Measurements from ENCODE around the gene CAMTA1. TPM values are rescaled to one million over a fixed set of nuclear protein-coding genes. Genes with fewer than 3 reads are reported as not detected.

The CAMTA1 gene
- polyA plus RNA-seq, 1 experiment = 64.9 TPM

DNA sequence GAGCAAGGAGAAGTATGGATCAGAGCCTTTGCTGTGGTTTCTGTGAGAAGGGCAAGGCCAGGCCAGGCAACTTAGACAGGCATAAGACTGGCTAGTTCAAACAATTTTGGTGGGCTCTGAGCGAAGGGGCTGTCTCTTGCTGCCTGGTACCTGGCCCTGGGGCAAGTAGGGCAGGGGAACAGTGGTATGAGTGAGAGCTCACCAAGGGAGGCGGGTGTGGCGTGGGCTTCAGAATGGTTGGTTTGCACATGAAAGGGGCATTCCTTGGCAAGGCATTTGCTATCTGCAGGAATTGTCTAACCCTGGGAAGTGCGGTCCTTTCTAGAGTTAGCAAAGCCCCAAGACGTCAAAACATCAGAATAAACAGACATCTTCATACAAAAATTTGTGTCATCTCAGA lies 210.5 kb downstream of the CAMTA1 start:
- ChIA-PET CTCF (interaction anchor here (1.2 kb wide), 1 partner anchor 75 kb away, joined by 3 read pairs; no protein-coding TSS in a partner anchor), POLR2A (no interaction called here)
- no peak for DNase-seq (ENCODE audit: low read depth, low spot score)
- TF ChIP-seq, protein P1, sequence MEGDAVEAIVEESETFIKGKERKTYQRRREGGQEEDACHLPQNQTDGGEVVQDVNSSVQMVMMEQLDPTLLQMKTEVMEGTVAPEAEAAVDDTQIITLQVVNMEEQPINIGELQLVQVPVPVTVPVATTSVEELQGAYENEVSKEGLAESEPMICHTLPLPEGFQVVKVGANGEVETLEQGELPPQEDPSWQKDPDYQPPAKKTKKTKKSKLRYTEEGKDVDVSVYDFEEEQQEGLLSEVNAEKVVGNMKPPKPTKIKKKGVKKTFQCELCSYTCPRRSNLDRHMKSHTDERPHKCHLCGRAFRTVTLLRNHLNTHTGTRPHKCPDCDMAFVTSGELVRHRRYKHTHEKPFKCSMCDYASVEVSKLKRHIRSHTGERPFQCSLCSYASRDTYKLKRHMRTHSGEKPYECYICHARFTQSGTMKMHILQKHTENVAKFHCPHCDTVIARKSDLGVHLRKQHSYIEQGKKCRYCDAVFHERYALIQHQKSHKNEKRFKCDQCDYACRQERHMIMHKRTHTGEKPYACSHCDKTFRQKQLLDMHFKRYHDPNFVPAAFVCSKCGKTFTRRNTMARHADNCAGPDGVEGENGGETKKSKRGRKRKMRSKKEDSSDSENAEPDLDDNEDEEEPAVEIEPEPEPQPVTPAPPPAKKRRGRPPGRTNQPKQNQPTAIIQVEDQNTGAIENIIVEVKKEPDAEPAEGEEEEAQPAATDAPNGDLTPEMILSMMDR (IDR thresholded peaks at IDR 0.05; ENCODE audit: low read depth, low read length) = no peak
- no peak overlapping the region for H3K27ac ChIP-seq (ENCODE audit: low read depth, low read length)
- H3K9me3 ChIP-seq (ENCODE audit: control insufficient read depth, insufficient read depth, low read length) = no peaks in the 10 kb centered on the region; the same call in 1 of the 2 replicates
- no peak overlapping the region for H3K4me3 ChIP-seq (ENCODE audit: low read depth, low read length)
- H3K27me3 ChIP-seq (ENCODE audit: control insufficient read depth, insufficient read depth, low read length) = peaks cover 22% of the 10 kb centered on the region

DNA sequence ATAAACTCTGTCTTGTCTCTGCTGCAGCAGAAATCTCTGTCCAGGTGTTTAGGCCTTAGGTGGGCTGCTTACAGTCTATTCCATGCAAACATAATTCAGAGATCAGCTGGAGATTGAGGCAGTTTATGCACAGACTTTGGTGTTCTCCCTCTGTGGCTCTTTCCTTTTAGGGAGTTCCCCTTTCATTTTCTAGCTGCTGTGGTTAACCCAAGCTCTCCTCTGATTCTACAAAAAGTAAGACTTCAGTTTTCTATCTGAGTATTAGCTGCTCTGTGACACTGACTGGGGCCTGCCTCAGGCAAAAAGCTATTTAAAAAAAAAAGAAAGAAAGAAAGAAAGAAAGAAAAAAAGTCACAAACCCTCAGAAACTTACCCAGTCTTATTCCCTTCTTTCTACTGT lies 211.1 kb downstream of the CAMTA1 start:
- Histone ChIP-seq H3K9me3 (ENCODE audit: control insufficient read depth, insufficient read depth, low read length) (no peaks in the 10 kb centered on the region; the same call in 1 of the 2 replicates), H3K4me3 (ENCODE audit: low read depth, low read length) (no peak overlapping the region), H3K27ac (ENCODE audit: low read depth, low read length) (no peak overlapping the region), H3K27me3 (ENCODE audit: control insufficient read depth, insufficient read depth, low read length) (peaks cover 22% of the 10 kb centered on the region)
- ChIA-PET CTCF (interaction anchor here (1.2 to 1.6 kb wide), 2 partner anchors 46 to 74 kb away, joined by 3 to 4 read pairs; no protein-coding TSS in a partner anchor), POLR2A (no interaction called here)
- TF ChIP-seq, protein P1 (IDR thresholded peaks at IDR 0.05; ENCODE audit: low read depth, low read length) = no peak
- no peak for DNase-seq (ENCODE audit: low read depth, low spot score)

DNA sequence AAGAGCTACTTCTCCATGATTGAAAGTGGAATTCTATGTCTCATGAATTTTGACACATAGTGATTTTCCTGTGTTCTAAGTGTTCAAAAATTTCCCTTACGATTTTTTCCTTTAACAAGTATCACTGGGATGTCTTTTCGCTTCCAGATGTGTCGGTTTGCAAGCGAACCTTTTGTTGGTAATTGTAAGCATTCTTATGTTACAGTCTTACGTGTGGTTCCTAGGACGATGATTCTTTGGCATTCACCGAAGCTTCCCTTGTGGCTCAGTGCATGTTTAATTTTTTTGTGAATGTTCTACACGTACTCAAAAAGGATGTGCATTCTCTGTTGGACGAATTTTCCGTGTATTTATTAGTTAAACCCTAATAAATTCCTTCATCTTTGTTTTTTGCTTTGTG lies 211.6 kb downstream of the CAMTA1 start:
- TF ChIP-seq, protein P1 (IDR thresholded peaks at IDR 0.05; ENCODE audit: low read depth, low read length) = no peak
- Histone ChIP-seq H3K27me3 (ENCODE audit: control insufficient read depth, insufficient read depth, low read length) (peaks cover 22% of the 10 kb centered on the region), H3K9me3 (ENCODE audit: control insufficient read depth, insufficient read depth, low read length) (no peaks in the 10 kb centered on the region; the same call in 1 of the 2 replicates), H3K4me3 (ENCODE audit: low read depth, low read length) (no peak overlapping the region), H3K27ac (ENCODE audit: low read depth, low read length) (no peak overlapping the region)
- ChIA-PET POLR2A (no interaction called here), CTCF (interaction anchor here (1.2 to 1.6 kb wide), 2 partner anchors 46 to 74 kb away, joined by 3 to 4 read pairs; no protein-coding TSS in a partner anchor)
- no peak for DNase-seq (ENCODE audit: low read depth, low spot score)

DNA sequence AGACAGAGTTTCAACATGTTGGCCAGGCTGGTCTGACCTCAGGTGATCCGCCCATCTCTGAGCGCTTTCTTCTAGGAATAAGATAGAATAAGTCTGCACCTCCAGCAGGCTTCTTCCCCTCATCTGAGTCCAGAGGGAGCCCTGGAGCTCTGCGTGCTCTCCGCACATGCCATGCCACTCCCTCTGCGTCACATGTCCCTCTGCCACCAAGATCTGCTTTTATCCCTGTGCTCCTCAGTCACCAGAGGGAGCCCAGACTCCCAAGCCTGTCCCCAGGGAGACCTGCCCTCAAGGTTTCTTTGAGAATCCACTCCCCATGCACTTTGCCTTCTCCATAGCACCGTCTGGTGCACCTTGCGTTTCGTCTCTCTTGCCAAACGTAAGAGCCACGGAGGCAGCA lies 213.0 kb downstream of the CAMTA1 start:
- POLR2A ChIA-PET = no interaction called here
- TF ChIP-seq, protein P1 (IDR thresholded peaks at IDR 0.05; ENCODE audit: low read depth, low read length) = no peak
- no peak overlapping the region for H3K27ac ChIP-seq (ENCODE audit: low read depth, low read length)
- CTCF ChIA-PET = no interaction called here
- H3K27me3 ChIP-seq (ENCODE audit: control insufficient read depth, insufficient read depth, low read length) = peaks cover 20% of the 10 kb centered on the region
- H3K9me3 ChIP-seq (ENCODE audit: control insufficient read depth, insufficient read depth, low read length) = no peaks in the 10 kb centered on the region
- DNase-seq (ENCODE audit: low read depth, low spot score) = no peak
- H3K4me3 ChIP-seq (ENCODE audit: low read depth, low read length) = no peak overlapping the region

DNA sequence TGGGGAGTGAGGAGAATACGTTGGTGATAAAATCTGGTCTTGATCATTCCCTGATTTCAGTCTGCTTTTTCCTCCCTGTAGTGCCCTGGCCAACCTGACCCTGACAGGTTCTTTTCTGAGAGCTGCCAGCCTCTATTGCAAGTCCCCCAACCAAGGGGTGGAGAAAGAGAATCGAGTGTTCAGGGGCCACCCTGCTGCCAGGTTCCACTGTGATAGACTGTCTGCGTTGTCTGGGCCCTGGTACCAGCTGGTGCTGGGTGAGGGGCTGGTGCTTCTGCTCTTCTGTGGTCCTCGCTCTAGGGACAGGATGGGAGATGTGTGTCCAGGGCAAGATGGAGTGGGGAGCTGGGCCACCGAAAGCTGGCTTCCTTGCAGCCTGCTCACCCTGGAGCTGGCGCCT lies 214.6 kb downstream of the CAMTA1 start:
- CTCF ChIA-PET = no interaction called here
- POLR2A ChIA-PET = no interaction called here

More for the DNA sequence above, 214.6 kb downstream of the CAMTA1 start:
- DNase-seq (ENCODE audit: low read depth, low spot score) = no peak
- TF ChIP-seq, protein P1 (IDR thresholded peaks at IDR 0.05; ENCODE audit: low read depth, low read length) = no peak
- Histone ChIP-seq H3K27ac (ENCODE audit: low read depth, low read length) (no peak overlapping the region), H3K27me3 (ENCODE audit: control insufficient read depth, insufficient read depth, low read length) (peaks cover 16% of the 10 kb centered on the region), H3K9me3 (ENCODE audit: control insufficient read depth, insufficient read depth, low read length) (no peaks in the 10 kb centered on the region), H3K4me3 (ENCODE audit: low read depth, low read length) (no peak overlapping the region)
